Measurements from ENCODE around the gene ZMIZ1.

DNA sequence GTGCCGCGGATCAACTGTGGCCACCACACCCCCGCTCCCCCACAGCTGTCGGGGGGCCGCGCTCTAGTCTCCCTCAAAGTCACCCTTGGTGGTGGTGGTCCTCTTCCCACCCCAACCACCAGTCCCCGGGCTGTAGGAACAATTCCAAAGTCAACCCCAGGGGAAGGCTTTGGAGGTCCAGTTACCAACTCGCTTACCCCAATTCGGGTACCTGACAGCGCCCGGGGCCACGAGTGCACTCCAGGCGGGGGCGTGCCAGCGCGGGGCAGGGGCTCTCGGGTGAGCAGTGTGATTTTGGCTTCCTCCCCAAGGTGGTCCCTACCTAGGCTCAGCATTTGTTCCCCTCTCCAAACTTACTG, 584 bp upstream of the ZMIZ1 start:
- no peak for TF ChIP-seq POLR2A (IDR thresholded peaks at IDR 0.05)
- TF ChIP-seq, protein P1, sequence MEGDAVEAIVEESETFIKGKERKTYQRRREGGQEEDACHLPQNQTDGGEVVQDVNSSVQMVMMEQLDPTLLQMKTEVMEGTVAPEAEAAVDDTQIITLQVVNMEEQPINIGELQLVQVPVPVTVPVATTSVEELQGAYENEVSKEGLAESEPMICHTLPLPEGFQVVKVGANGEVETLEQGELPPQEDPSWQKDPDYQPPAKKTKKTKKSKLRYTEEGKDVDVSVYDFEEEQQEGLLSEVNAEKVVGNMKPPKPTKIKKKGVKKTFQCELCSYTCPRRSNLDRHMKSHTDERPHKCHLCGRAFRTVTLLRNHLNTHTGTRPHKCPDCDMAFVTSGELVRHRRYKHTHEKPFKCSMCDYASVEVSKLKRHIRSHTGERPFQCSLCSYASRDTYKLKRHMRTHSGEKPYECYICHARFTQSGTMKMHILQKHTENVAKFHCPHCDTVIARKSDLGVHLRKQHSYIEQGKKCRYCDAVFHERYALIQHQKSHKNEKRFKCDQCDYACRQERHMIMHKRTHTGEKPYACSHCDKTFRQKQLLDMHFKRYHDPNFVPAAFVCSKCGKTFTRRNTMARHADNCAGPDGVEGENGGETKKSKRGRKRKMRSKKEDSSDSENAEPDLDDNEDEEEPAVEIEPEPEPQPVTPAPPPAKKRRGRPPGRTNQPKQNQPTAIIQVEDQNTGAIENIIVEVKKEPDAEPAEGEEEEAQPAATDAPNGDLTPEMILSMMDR (IDR thresholded peaks at IDR 0.05): no peak

Measured in lower leg skin (tissue), 3 donors.